HG02798 (cell line): ENCODE measurements around the gene FAM222A.

Experiments used
- ATAC-seq: cut with Tn5 transposase; IDR thresholded peaks from one replicate; pipeline ENCODE4 v1.9.1; 2021; ENCODE audit warnings: mild to moderate bottlenecking; ENCODE audit not compliant: unreplicated experiment, poor library complexity

Gene FAM222A

DNA sequence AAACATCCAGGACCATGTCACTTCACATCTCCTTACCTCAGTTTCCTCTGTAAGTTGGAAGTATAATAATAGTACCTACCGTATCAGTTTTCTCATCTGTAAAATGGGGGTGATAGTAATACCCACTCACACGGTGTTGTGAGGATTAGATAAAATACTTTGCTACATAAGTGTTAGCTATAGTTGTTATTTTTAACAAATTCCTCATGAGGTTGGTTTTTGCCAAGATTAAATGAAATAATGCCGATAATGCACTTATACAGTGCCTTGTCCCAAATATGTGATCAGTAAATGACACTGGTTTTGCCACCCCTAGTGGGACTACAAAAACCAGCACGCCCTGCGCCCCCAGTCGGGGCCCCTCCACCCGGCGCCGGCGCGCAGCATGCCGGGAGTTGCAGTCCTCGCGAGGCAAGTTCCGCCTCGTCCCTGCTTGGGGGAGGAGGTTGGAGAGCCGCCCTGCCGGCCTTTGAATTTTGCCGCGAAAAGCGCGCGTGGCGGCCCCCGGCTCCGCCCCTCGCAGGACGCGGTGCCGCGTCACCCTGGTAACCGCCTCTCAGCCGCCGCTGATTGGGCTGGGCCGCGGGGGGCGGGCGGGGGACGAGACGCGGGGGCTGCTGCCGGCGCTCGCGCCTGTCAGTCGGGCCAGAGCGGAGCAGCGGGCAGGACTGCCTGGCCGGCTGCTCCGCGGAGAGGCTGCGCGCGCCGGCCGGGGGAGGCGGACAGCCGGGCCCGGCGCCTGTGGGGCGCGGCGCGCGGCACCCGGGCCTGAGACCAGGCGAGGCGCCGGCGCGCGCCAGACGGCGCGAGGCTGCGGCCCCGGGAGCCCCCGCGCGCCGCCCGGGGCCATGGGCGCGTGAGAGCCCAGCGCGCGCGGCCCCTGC is at the start of gene FAM222A:
TSS of gene FAM222A (plus strand) at position 639 of the 884 bp plus-strand sequence. CDS start 30,322 bp downstream, outside the sequence.
- ATAC-seq, result peak; percentile 91

DNA sequence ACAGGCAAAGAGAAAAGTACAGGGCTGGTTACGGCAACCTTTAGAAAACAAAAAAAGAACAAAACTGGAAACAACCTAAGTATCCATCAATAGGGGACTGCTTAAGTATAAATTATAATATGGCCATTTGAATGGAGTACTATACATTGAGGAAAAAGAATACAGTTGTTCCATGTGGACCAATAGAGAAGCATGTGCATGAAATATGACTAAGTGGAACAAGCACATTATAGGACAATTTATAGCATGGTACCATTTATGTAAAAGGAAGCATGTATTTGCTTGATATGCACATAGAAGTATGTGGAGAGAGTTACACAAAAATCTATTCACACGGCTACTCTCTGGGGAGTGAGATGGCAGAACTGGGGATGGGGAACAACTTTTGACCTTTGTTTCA is 49.2 kb upstream of the FAM222A start:
- ATAC-seq, result no peak

GRCh38 chr12:109666068-109666467 is 47.6 kb upstream of the FAM222A start:
- ATAC-seq, result no peak

DNA sequence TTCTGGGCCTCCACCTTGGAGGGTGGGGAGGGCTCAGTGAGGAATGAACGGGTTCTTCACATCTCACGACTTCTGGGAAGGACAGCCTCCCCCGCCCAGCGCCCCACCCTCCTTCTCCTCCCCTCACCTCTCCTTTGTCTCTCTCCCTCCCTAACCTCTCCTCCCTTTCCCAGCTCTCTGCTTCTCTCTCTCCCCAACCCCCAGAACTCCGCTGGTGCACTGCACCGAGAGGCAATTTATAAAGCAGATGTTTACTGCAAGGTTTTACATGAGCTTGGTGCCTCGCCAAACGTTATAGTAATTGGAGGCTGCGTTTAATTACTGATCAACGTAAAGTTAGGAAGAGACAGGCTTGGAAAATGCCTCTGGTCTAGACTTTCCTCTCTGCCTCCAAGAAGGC is 42.9 kb upstream of the FAM222A start:
- no peak for ATAC-seq

DNA sequence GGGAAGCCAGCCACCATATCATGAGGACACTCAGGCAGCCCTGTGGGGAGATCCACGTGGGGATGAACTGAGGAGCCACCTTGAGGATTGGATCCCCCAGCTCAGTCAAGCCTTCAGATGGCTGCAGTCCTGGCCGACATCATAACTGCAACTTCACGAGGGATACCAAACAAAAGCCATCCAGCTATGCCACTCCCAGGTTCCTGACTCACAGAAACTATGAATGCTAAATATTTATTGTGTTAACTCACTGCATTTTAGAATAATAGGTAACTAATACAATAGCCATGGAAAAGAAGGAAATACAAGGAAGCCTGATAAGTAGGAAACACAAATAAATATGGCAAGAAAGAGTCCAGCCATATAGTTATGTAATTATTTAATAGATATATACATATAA is 42.1 kb upstream of the FAM222A start:
- ATAC-seq, result no peak

GRCh38 chr12:109673379-109673778 is 40.2 kb upstream of the FAM222A start:
- no peak for ATAC-seq

- ATAC-seq, result no peak
These were observed 39.7 kb upstream of the FAM222A start for GRCh38 chr12:109673884-109674283.

DNA sequence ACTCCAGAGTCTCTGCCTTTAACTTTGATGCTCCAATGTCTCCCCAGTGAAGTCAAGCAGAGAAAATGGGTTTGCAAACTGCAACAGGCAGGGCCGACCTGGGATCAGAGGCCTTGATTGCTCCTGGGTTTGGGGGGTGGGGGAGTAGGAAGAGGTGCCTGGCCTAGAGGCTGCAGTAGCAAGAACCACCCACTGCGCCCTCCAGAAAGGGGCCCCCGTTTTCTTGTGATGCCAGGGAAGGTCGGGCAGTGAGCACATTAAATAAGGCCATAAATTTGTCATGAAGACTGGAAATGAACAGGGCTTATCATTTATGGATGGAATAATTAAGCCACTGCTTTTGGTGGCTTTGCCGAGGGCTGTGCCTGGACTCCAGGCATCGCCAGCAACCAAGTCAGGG is 38.2 kb upstream of the FAM222A start:
- ATAC-seq, result no peak

DNA sequence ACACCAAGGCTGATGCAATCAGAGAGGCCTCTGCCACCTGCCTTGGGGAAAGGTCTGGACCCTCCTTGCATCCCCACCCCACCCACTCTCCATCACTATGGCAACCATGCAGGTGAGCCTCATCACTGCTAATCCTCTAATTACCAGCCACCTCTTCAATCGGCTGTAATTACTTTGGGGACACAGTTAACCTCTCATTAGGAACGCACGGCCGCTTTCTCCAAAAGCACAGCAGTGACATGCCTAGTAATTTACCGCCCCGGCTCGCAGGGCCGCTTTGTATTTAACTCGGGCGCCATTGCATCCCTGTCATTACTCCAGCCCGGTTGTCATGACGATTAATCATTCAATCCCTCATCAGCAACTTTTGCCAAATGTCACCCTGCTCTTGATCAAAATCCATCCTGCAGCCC is 36.3 kb upstream of the FAM222A start:
- no peak for ATAC-seq

GRCh38 chr12:109678719-109679118 is 34.9 kb upstream of the FAM222A start:
- ATAC-seq, result no peak

DNA sequence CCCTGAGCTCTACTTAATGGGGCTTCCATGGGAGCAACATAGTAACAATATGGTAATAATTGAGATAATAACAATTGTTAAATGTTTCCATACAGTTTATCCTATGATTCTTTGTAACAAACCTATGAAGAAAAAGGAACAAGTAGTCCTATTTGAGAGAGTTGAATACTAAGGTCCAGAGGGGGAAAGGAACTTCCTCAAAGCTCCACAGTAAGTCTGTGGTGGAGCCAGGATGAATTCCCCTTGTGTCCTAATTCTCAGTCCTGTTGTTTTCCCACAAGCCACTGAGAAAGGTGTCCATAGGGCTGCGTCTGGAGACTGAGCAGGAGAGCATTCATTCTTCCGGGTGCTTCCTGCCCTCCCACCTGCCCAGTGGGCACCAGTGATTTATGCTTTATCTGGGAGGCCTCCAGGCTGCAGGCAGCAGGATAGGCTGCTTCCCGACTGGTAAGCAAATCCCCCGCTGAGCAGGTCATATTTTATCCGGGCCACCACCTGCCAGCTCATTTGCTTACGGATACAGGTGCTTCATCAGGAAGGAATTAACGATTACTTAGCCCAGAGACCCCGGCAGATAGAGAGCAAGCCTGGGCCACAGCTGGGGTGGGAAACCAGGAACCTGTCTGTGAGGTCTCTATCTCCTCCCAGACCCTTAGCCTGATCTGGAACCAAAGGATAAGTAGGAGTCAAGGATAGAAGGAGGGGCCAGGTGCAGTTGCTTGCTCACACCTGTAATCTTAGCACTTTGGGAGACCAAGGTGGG is 33.9 kb upstream of the FAM222A start:
- no peak for ATAC-seq

GRCh38 chr12:109680264-109681005 is 33.2 kb upstream of the FAM222A start:
- no peak for ATAC-seq

GRCh38 chr12:109681986-109682707 is 31.5 kb upstream of the FAM222A start:
- ATAC-seq, result no peak

DNA sequence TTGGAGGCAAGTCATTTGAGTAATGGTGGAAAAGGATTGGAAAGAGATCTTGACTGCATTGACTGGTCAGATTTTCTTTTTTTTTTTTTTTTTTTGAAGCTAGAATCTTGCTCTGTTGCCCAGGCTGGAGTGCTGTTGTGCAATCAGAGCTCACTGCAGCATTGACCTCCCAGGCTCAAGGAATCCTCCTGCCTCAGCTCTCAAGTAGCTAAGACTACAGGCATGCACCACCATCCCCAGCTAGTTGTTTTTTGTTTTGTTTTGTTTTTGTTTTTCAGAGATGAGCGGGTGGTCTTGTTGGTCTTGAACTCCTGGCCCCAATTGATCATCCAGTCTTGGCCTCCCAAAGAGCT is 30.9 kb upstream of the FAM222A start:
- no peak for ATAC-seq

DNA sequence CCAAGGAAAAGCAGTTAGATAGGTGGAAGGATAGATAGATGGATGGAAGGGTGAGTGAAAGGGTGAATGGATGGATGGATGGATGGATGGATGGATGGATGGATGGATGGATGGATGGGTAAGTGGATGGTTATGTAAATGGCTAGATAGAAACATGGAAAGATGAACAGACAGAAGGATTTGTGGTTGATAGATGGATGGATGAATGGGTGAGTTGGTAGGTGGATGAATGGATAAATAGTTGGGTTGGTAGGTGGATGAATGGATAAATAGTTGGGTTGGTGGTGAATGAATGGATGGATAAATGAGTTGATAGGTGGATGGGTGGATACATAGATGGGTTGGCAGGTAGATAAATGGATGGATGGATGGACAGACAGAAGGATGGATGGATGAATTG is 30.3 kb upstream of the FAM222A start:
- ATAC-seq, result no peak

- ATAC-seq, result no peak
These were observed 27.8 kb upstream of the FAM222A start for GRCh38 chr12:109685574-109686447.

DNA sequence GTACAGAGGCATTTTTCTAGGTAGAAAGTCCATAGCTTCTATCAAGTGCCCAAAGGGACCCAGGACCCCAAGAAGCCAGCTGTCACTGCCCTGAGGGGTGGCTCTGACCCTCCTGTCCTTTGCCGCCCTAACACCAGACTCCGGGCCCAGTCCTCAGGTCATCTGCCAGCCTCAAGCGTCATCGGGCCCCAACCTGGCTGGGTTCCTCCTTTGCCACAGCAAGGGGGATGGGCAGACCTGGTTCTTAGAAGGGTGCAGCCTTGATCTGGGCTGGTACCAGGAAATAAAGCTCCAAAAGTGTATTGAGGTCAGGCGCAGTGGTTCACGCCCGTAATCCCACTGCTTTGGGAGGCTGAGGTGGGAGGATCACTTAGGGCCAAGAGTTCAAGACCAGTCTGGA is 27.1 kb upstream of the FAM222A start:
- ATAC-seq, result no peak

DNA sequence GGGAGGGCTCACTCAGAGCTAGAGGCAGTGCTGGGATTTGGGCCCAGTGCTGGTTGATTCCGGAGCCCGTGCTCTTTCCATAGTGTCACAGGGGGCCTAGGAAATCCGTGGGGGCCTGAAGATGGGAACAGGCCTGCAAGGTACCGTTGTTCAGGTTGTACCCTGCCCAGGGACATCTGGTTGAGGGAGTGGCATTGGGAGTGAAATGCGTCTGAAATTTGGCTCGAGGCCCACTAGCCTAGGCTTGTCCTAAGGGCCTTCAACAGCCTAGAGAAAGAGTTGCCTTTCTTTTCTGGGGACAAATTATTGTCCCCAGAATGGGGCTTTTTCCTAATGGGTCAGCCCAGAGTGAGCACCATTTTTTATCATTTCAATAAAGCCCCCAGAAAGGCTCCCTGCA is 26.4 kb upstream of the FAM222A start:
- no peak for ATAC-seq

DNA sequence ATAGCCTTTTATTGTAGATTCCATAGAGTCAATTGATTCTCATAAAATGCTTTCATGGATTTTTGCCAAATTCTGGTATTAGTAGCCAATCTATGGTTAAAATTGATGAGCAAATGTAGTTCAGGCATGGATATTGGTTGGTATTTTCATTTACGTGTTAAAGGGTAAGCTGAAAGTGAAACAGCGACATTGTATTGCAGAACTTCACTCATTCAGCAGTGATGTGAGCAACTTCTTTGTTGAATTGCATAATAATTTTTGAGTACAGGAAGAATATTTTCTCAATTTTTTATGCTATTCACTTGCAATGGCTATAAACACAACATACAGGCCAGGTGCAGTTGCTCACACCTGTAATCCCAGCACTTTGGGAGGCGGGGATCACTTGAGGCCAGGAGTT is 24.2 kb upstream of the FAM222A start:
- ATAC-seq, result no peak
